HG02798 (cell line): ENCODE results near the gene SRGAP2C.
A peak's percentile ranks its signal among the peaks of the same experiment; 100 is the strongest.
"Not testable (repeated sequence)": the region's sequence is repeated elsewhere in the genome, so short reads cannot be mapped to it uniquely, and the experiment has no call there.

Source experiments
- ATAC-seq: cut with Tn5 transposase; IDR thresholded peaks from one replicate; pipeline ENCODE4 v1.9.1; 2021; ENCODE audit warnings: mild to moderate bottlenecking; ENCODE audit not compliant: unreplicated experiment, poor library complexity

SRGAP2C gene

DNA sequence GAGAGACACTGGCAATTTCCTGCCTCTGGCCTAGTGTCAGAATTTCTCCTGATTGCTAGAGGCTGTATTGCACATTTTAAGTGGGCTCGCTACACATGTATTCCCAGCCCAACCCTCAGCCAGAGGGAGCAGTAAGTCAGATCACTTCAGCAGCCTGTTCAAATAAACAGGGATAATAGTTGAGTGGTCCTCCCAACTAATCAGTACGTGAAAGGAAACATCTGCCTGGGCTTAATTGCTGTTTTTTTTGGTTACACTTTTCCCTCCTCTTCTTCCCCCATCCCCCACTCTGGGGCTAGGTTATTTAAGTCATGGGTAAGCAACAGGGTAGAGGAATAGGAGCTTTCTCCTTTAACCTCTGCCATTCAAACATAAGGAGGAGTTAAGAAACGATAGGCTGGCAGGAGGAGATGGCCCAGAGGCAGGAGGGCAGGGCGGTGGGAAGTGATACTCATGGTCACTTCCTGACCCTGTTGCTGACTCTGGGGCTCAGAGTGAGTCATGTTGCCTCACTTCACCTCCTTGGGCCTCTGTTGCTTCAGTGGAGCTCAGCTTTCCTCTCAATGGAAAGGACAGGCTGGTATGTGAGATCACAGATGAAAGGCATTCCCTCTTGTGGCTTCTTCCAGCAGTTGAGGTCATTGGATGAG, 177.6 kb downstream of the SRGAP2C start:
- peak; percentile 46 for ATAC-seq

DNA sequence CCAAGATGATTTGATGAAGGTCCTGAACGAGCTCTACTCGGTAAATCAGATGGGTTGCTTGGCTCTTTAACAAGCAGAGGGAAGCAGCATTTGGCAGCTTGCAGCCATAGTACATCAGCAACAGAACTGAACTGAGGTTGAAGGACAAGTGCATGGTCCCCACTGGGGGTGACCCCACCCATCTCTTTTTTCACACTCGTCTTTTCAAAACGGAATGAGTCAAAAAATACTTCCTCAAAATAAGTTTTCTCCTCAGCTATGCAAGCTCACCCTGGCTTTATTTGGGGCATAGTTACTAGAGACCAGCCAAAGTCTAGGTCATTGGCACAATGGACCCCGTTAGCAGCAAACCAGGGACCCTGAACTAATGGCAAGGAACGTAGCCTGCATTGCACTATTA, 180.5 kb downstream of the SRGAP2C start:
- not testable (repeated sequence) for ATAC-seq

DNA sequence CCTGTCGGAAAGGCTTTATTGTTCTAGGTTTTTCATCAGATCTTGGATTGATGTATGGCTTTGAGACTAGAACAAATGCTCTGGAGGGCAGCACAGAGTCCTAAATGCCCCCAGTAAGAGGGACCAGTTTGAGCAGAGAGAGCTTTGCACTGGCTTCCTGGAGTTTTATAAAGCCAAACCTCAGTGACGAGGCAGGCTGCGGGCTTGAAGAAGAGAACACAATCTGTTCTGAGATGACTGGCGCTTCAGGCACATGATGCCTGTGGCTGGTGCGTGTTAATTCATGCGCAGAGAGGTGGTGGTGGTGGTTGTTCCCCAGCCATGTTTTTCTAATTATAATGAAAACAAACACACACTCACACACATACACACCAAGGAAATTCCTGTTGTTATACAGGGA, 180.9 kb downstream of the SRGAP2C start:
- not testable (repeated sequence) for ATAC-seq

DNA sequence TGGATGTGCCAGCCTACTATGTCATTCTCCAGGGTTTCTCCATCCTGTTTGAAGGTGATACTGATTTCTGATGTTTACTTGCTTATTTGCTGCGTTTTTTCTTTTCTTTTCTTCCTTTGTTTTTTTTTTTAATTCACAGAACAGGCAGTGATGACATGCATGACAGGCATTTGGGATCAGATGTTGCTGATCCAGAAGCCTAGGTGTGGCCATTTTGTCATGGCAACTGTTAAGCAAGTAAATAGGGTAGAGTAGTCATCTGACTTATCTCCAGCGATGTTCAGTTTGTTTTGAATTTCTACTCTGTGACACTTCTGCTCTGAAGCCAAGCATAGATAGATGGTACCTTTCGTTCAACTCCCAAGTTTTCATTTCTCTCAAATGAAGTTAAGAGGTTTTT, 181.4 kb downstream of the SRGAP2C start:
- ATAC-seq, result not testable (repeated sequence)

DNA sequence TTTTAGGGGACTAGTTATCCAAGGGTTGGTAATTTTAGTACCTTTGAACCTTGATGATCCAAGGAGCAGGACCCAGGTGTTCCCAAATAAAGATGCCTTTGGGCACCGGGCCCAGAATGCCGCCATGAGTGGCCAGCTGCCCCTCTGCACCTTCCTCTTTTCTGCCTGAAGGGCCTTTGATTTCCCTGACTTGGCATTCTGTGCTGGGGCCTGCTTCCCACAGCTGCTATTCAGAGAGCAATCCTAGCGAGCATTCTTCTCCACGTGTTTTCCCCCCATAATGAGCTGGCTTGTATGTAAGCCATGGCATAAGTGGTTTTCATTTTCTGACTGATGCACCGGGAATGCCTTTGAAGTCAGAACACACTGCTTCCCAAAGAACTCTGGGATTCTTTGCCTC, 184.1 kb downstream of the SRGAP2C start:
- ATAC-seq, result not testable (repeated sequence)

DNA sequence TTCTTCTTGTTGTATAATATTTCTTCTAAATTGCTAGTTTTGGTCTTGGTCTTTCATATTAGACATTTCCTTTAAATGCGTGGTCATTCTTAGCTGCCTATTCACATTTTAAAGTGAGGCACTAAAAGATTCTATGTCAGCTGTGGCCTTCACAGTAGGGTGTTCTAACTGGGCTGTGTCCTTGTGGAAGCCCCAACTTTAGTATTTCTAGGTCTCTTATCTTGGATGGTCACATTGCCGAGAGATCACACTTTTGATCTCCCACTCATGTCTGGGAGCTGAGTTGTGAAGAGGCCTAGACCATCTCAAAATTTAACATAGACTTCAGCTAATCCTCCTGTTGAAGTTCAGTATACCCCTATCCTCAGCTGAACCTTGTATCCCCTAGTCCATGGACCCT, 185.2 kb downstream of the SRGAP2C start:
- not testable (repeated sequence) for ATAC-seq

DNA sequence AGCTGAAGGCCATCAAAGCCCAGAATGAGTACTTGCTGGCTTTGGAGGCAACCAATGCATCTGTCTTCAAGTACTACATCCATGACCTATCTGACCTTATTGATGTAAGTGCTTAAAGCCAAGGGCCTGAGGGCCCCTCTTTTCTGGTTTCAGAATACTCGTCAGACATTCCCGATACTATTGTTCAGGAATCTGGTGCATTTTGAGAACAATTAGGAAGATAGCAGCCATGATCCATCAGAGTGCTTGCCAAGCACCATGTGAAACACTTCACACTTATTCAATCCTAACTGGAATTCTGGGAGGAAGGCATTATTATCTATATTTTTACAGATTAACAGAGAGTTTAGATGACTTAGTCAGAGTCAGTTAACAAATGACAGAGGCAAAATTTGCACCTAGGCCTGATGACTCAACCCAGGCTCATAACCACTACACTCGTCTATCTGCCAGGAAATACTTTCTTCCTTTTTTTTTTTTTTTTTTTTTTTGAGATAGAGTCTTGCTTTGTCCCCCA, 190.1 kb downstream of the SRGAP2C start:
- ATAC-seq, result not testable (repeated sequence)

DNA sequence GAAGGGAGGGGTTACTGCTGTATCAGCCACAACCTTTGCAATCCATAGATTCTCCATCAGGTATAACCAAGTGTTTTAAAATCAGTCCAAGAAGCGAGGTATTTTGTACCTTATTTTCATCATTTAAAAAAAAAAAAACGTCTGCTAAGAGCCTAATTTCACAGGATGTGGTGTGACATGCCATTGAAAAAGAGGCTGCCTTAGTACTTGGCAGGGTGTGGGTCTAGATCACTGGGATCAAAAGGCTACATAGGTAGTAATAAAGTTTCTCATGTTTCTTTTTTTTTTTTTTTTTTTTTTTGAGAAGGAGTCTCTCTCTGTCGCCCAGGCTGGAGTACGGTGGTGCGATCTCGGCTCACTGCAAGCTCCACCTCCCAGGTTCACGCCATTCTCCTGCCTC, 192.2 kb downstream of the SRGAP2C start:
- not testable (repeated sequence) for ATAC-seq

DNA sequence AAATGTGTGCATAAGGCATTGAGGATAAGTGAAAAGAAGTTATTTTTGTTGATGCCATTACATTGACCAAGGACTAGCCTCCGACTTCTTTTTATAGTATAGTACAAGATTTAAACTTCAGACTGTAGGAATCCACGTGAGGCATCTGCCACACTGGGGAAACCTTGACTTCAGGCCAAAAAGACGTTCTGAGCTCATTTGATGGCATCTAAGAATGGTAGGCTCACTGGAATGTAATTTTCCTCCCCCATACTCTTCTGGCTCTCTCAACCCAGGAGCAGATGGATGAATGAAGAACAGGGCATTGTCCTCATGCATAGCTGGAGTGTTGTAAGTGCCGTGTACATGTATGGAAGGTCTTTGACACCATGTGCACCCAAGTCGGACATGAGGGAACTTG, 194.0 kb downstream of the SRGAP2C start:
- ATAC-seq, result not testable (repeated sequence)

DNA sequence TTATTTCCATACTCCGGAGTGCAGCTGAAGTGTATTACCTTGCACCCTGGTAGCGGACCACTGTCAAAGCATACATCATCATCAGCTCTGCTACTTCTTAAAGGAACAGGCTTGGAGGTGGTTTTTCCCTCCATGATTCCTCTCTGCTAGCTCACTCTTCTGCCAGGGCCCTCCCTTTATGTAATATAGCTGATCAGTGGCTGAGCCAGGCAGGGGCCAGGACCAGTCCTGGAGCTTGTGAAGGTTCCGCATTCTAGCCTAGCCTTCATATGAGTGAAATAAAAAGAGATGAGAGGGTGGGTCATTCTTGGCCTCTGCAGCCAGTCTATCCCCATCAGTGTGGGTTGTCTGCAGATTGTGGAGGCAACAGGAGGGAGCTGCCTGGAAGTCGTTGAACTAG, 200.0 kb downstream of the SRGAP2C start:
- not testable (repeated sequence) for ATAC-seq

DNA sequence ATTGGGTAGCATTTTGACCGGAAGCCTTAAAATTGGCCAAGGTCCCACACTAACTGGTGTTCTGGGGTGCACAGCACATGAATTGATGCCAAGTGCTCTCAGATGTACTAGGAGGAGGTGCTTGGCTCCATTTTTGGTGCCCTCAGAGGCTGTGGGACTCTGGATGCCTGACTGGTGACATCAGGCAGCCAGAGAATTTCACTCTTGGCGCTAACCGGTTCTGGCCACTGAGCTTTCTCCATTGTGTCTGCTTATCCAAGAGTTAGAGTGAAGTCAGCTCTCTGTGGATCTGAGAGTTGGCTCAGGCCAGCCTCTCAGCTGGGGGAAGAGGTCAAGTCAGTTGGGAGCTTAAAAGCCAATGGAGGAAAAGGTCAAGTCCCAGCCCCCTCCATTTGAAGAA, 200.4 kb downstream of the SRGAP2C start:
- ATAC-seq, result not testable (repeated sequence)

DNA sequence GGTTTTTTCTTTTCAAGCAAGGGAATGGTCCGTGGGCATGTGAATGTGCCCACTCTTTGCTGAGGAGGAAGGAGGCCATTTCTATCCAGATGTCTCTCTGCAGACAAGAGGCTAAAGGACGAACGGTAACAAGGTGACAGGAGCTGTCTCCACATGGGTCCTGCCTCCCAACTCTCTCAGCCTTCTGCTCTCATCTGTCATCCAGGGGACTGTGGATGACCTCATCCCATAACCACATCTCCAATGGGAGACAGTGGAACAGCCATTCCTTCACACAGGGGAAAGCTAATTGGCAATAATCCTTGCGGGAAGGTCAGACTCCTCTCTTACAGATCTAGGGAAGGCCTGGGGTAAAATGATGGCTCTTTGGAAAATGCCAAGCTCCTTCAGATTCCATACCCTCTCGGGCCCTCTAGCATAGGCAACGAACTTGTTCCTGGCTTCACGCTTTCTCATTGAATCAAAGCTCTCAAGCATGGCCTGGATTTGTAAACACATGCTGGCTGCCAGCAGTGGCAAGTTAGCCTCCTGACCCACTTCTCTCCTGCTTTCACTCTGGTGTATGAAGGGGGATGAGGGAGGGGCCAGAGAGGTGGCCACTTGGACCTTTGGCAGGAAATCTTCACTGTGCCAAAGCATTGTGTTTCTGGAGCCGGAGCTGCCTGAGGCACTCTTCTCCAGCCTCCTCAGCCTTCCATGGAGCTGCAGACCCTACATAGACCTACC, 201.0 kb downstream of the SRGAP2C start:
- ATAC-seq, result not testable (repeated sequence)

DNA sequence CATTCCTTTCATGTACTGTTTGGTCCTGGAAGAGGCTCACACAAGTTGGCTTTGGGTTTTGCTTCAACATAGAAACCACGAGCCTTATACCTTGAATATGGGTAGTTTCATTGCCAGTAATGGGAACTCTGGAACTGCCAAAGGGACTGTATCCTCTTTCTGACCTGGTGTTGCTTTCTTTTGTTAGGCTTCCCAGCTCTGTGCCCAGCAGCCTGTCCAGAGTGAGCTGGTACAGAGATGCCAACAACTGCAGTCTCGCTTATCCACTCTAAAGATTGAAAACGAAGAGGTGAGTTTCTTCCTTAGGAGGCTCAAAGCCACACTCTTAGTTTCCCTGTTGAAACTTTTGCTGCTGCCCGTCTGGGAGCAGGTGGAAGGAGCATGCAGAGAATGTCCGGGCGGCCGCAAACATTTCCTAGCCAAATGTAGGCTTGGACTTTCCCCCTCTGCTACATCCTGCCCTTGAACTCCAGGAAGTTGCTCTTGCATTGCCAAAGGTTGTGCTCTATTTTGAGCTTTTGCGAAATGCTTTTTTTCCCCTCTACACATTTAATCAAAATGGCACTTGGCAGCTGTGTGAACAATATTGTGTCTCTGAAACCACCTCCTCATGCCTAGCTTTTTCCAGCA, 201.7 kb downstream of the SRGAP2C start:
- not testable (repeated sequence) for ATAC-seq

DNA sequence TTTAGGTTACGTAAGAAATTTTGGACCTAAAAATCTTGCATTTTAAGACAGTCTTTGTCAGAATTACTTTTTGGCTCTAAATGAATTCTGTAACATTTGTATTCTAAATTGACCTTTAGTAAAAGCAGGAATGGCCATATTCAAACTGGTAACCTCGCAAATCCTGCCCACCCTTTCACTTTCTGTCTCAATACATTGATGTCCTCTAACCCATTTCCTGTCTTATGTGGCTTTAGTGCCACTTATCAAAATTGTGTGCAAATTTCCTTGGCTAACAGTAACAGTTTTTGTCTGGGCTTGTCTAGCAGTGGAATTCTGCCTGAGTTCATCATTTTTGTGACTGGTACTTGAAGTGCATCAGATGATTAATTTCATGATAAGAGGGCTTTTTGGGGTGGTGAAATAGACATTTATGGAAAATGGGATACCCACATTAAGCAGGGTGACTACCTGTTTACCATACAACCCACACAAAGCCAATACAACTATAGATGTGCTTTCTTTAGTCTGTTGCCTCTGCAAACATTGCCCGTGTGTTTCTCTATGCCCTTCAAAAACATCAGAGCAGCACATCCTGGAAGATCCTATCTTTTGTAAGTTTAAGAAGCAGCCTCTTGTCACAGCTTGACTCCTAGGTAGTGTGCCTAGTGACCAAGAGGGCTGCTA, 205.3 kb downstream of the SRGAP2C start:
- ATAC-seq, result not testable (repeated sequence)

DNA sequence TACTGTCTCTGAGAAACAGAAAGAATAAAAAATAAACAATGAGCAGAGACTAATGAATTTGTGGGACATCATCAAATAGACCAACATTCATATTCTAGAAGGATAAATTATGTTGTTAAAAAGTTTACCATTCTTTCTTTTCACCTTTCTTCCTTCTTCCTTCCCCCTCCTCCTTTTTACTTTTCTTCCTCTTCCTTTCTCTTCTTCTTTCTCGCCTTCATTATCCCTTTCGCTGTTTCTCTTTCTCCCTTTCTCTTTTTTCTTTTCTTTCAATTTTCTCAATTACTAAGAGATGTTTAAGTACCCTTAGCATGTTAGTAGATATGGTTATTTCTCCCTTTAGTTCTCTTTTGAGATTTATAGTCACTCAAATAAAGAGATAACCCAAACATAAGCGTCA, 207.4 kb downstream of the SRGAP2C start:
- not testable (repeated sequence) for ATAC-seq

DNA sequence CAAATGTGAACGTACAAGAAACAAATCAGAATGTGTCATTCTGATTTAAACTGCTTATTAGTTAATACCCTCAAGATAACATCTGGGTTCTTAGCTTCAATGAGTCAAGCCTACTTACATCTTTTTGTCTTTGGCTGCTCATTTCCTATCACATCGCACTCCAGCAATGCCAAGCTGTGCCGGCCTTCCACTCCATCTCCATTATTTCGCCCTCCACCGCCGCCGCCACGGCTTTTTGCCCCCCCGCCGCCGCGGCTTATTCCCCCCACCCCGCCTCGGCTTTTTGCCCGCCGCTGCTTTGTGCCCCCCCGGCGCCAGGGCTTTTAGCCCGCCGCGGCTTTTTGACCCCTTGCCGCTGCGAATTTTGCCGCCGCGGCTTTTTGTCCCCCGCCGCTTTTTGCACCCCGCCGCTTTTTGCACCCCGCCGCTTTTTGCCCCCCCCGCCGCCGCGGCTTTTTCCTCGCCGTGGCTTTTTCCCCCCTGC, 211.0 kb downstream of the SRGAP2C start:
- not testable (repeated sequence) for ATAC-seq

DNA sequence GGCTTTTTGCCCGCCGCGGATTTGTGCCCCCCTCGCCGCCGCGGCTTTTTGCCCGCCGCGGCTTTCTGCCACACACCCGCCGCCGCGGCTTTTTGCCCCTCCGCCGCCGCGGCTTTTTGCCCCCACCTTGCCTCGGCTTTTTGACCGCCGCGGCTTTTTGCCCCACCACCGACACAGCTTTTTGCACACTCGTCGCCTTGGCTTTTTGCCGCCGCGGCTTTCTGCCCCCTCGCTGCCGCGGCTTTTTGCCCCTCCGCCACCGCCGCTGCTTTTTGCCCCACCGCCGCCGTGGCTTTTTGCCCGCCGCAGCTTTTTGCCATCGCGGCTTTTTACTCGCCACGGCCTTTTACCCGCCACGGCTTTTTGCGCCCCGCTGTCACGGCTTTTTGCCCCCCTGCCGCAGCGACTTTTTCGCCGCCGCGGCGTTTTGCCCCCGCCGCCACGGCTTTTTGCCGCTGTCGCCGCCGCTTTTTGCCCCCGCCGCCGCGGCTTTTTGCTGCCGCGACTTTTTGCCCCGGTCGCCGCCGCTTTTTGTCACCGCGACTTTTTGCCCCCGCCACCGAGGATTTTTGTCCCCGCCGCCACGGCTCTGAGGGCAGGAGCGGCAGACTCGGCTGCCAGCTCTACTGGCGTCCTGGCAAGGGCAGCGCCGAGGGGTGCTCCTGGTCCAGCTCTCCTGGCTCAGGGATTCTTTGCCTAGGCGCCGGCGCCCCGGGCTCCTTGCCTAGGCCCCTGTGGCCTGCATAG, 211.7 kb downstream of the SRGAP2C start:
- ATAC-seq, result not testable (repeated sequence)

DNA sequence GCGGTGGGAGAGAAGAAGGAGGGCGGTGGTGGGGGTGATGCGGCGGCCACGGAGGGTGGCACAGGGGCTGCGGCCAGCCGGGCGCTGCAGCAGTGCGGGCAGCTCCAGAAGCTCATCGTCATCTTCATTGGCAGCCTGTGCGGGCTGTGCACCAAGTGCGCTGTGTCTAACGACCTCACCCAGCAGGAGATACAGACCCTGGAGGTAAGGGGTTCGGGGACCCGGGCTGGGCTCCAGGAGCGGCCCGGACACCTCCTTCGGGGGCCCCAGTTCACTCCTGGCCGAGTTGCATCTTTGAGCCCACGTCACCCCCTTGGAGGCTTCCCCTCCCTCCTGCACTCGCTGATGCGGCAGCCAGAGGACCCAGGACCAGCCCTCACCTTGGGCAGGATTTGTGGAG, 212.3 kb downstream of the SRGAP2C start:
- ATAC-seq, result not testable (repeated sequence)

DNA sequence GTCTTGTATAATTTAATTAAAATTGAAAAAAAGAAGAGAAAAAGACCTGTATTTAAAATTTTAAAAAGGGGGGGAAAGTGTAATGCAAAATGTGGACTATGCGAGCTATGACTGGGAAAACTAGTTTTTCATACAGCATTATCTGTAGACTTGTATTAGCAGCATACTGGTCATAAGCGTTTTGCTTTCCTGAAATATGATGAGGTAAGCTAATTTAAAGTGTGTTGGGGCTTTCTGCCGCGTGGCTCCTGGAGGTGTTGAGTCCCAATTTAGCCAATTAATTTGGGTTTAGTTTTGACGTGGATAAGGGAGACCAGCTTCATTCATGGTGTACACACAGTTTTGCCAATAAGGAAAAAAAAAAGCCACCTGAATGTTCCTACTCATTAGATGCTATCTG, 214.4 kb downstream of the SRGAP2C start:
- not testable (repeated sequence) for ATAC-seq

DNA sequence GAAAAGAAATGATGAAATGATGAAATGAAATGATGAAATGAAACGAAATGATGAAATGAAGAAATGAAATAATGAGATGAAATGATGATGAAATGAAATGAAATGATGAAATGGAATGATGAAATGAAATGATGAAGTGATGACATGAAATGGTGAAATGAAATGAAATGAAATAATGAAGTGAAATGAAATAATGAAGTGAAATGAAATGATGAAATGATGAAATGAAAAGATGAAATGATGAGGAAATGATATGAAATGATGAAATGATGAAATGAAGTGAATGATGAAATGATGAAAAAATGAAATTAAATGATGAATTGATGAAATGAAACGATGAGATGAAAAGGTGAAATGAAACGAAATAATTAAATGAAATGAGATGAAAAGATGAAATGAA, 215.3 kb downstream of the SRGAP2C start:
- ATAC-seq, result not testable (repeated sequence)
